GM20000 (cell line): ENCODE measurements around the gene FAM229B.

Experiments
- DNase-seq: peaks from one replicate; pipeline ENCODE4 v3.0.0; 2012; ENCODE audit warnings: low spot score
- CTCF ChIP-seq: IDR thresholded peaks from 2 replicates; pipeline ENCODE4 v1.5.1; 2012; ENCODE audit warnings: mild to moderate bottlenecking, control low read depth; ENCODE audit errors: extremely low read depth, missing control alignments

FAM229B gene

GRCh38 chr6:112109262-112109661, 21.9 kb downstream of the FAM229B start:
- no peak for TF ChIP-seq CTCF
- DNase-seq: no peak

GRCh38 chr6:112113431-112113830, 26.0 kb downstream of the FAM229B start:
- no peak for DNase-seq
- TF ChIP-seq CTCF: no peak

- TF ChIP-seq CTCF: no peak
- DNase-seq: no peak
Observed at GRCh38 chr6:112113918-112114317, 26.5 kb downstream of the FAM229B start.

GRCh38 chr6:112114577-112115223, 27.3 kb downstream of the FAM229B start:
- TF ChIP-seq CTCF: no peak
- no peak for DNase-seq

GRCh38 chr6:112116221-112116620, 28.8 kb downstream of the FAM229B start:
- TF ChIP-seq CTCF: no peak
- no peak for DNase-seq

GRCh38 chr6:112117554-112117953, 30.2 kb downstream of the FAM229B start:
- no peak for TF ChIP-seq CTCF
- DNase-seq: no peak

GRCh38 chr6:112118034-112118433, 30.6 kb downstream of the FAM229B start:
- no peak for TF ChIP-seq CTCF
- no peak for DNase-seq
